GM23248 (cell line): Measurements from ENCODE around the gene IL2RA. TPM values are rescaled to one million over a fixed set of nuclear protein-coding genes. Genes with fewer than 3 reads are reported as not detected.

Source experiments
- DNase-seq: peaks from one replicate; pipeline ENCODE4 v3.0.0-alpha.2; 2015
- H2AFZ ChIP-seq: fragments of 200-600 bp; sonication (generic); 2 replicates; pipeline ENCODE4 v1.6.1; 2016; ENCODE audit warnings: antibody characterized with exemption
- H3F3A ChIP-seq: fragments of 200-600 bp; sonication (generic); 2 replicates; pipeline ENCODE4 v1.6.1; 2016; ENCODE audit warnings: mild to moderate bottlenecking, antibody characterized with exemption, mixed run types; ENCODE audit not compliant: insufficient read depth
- H3K27ac ChIP-seq: fragments of 200-600 bp; sonication (generic); 2 replicates; pipeline ENCODE4 v1.5.1; 2016; ENCODE audit warnings: mild to moderate bottlenecking
- H3K27me3 ChIP-seq: fragments of 200-600 bp; sonication (generic); replicated peaks from 2 replicates; pipeline ENCODE4 v1.6.1; 2016; ENCODE audit warnings: mild to moderate bottlenecking; ENCODE audit not compliant: insufficient read depth
- H3K36me3 ChIP-seq: fragments of 200-600 bp; sonication (generic); 2 replicates; pipeline ENCODE4 v1.6.1; 2016; ENCODE audit warnings: low read depth, mild to moderate bottlenecking
- H3K4me1 ChIP-seq: fragments of 200-600 bp; sonication (generic); 2 replicates; pipeline ENCODE4 v1.6.1; 2016; ENCODE audit warnings: mild to moderate bottlenecking; ENCODE audit not compliant: insufficient read depth
- H3K4me2 ChIP-seq: fragments of 200-600 bp; sonication (generic); one replicate; pipeline ENCODE4 v1.6.1; 2016; ENCODE audit warnings: mild to moderate bottlenecking; ENCODE audit not compliant: unreplicated experiment
- H3K4me3 ChIP-seq: fragments of 200-600 bp; sonication (generic); 2 replicates; pipeline ENCODE4 v1.5.1; 2016; ENCODE audit warnings: mild to moderate bottlenecking
- H3K79me2 ChIP-seq: fragments of 200-600 bp; sonication (generic); 2 replicates; pipeline ENCODE4 v1.6.1; 2016; ENCODE audit warnings: mild to moderate bottlenecking; ENCODE audit not compliant: insufficient read depth
- H3K9ac ChIP-seq: fragments of 200-600 bp; sonication (generic); 2 replicates; pipeline ENCODE4 v1.6.1; 2016; ENCODE audit warnings: mild to moderate bottlenecking
- H3K9me2 ChIP-seq: fragments of 200-600 bp; sonication (generic); 2 replicates; pipeline ENCODE4 v1.6.1; 2016; ENCODE audit warnings: mixed run types, mild to moderate bottlenecking, moderate library complexity; ENCODE audit not compliant: insufficient read depth
- H3K9me3 ChIP-seq: fragments of 200-600 bp; sonication (generic); one replicate; pipeline ENCODE4 v1.6.1; 2017; ENCODE audit warnings: low read depth
- H4K20me1 ChIP-seq: fragments of 200-600 bp; sonication (generic); 2 replicates; pipeline ENCODE4 v1.6.0; 2016; ENCODE audit not compliant: insufficient read depth
- EZH2 ChIP-seq: fragments of 200-600 bp; sonication (generic); IDR thresholded peaks from 2 replicates; pipeline ENCODE4 v1.6.1; 2018; ENCODE audit warnings: antibody characterized with exemption, mild to moderate bottlenecking; ENCODE audit not compliant: insufficient read depth, poor library complexity, severe bottlenecking
- EZH2phosphoT487 ChIP-seq: fragments of 200-600 bp; sonication (generic); IDR thresholded peaks from 2 replicates; pipeline ENCODE4 v1.6.1; 2018; ENCODE audit warnings: antibody characterized with exemption, moderate library complexity, mild to moderate bottlenecking, low read depth; ENCODE audit not compliant: insufficient read depth
- WGBS, 2 experiments: methylation state at CpG; one replicate each; pipeline ENCODE4 v1.1.6; 2015 to 2017; ENCODE audit warnings: low lambda C conversion rate in 2 of 2, low coverage in 1 of 2; ENCODE audit errors: missing lambda C conversion rate in 2 of 2; 5-methylcytosine and 5-hydroxymethylcytosine counted together
- in situ Hi-C: fragments of 300-500 bp; cut with MboI; formaldehyde crosslinking; loops from 2 replicates; pipeline ENCODE4 v1.15.0; 2020
- polyA plus RNA-seq: library from polyadenylated mRNA; unstranded; fragments of >200 nt; fragmentation: Nextera tagmentation; extraction: Ambion mirVana; gene quantifications from 2 replicates; pipeline ENCODE4 v1.2.1, GENCODE V29; 2016
- total RNA-seq: library from RNA; depleted of rRNA; stranded (reverse); fragments of >200 nt; shearing (Covaris generic); gene quantifications from 2 replicates; pipeline ENCODE4 v1.2.3, GENCODE V29; 2014

The IL2RA gene
- total and polyA plus RNA-seq, 2 experiments from 2014 or later, result not detected

GRCh38 chr10:6072215-6072934 is 10.2 kb upstream of the IL2RA start:
- H4K20me1 ChIP-seq, result no peaks in the 10 kb centered on the region
- TF ChIP-seq EZH2, result no peak
- no peak for TF ChIP-seq EZH2phosphoT487
- H3K79me2 ChIP-seq, result no peaks in the 10 kb centered on the region
- peaks cover 29% of the 10 kb centered on the region for H3K27me3 ChIP-seq
- H3K9ac ChIP-seq, result no peak overlapping the region
- no peak for DNase-seq
- no peaks in the 10 kb centered on the region for H3K36me3 ChIP-seq
- H3K27ac ChIP-seq, result no peak overlapping the region
- in situ Hi-C loops, result no loop called here
- H3K9me3 ChIP-seq, result no peaks in the 10 kb centered on the region
- peaks cover 9% of the 10 kb centered on the region for H3K4me1 ChIP-seq
- H3F3A ChIP-seq, result no peaks in the 10 kb centered on the region
- no peak overlapping the region for H2AFZ ChIP-seq
- no peak overlapping the region for H3K4me3 ChIP-seq
- 18 to 23% methylated on average over 13 of the region's 13 CpGs for WGBS, 2 experiments
- H3K4me2 ChIP-seq, result no peak overlapping the region
- H3K9me2 ChIP-seq, result no peaks in the 10 kb centered on the region

GRCh38 chr10:6071181-6072175 is 9.3 kb upstream of the IL2RA start:
- no peaks in the 10 kb centered on the region for H3K9me3 ChIP-seq
- no peak overlapping the region for H3K9ac ChIP-seq
- no peak overlapping the region for H2AFZ ChIP-seq
- TF ChIP-seq EZH2phosphoT487 (no peak), EZH2 (no peak)
- no peaks in the 10 kb centered on the region for H4K20me1 ChIP-seq
- no peak overlapping the region for H3K27ac ChIP-seq
- no peak for DNase-seq
- WGBS, 2 experiments, result 83% methylated on average over 10 of the region's 10 CpGs
- H3F3A ChIP-seq, result no peaks in the 10 kb centered on the region
- no peak overlapping the region for H3K4me2 ChIP-seq
- no peak overlapping the region for H3K4me3 ChIP-seq
- no peaks in the 10 kb centered on the region for H3K79me2 ChIP-seq
- H3K27me3 ChIP-seq, result peaks cover 22% of the 10 kb centered on the region; the same call in 1 of the 2 replicates
- peaks cover 9% of the 10 kb centered on the region for H3K4me1 ChIP-seq
- H3K9me2 ChIP-seq, result no peaks in the 10 kb centered on the region
- no peaks in the 10 kb centered on the region for H3K36me3 ChIP-seq
- in situ Hi-C loops, result no loop called here

- DNase-seq, result peak; percentile 23
- WGBS, 2 experiments, result 55 to 66% methylated on average over 5 of the region's 5 CpGs
- H3K27ac ChIP-seq, result no peak overlapping the region
- no peak overlapping the region for H3K9ac ChIP-seq
- no peaks in the 10 kb centered on the region for H3K36me3 ChIP-seq
- H3K79me2 ChIP-seq, result no peaks in the 10 kb centered on the region
- no peak overlapping the region for H3K4me3 ChIP-seq
- peaks cover 26% of the 10 kb centered on the region; the same call in 1 of the 2 replicates for H3K27me3 ChIP-seq
- no peak overlapping the region for H2AFZ ChIP-seq
- no peaks in the 10 kb centered on the region for H3K9me2 ChIP-seq
- H4K20me1 ChIP-seq, result no peaks in the 10 kb centered on the region
- H3K4me2 ChIP-seq, result no peak overlapping the region
- in situ Hi-C loops, result no loop called here
- no peak for TF ChIP-seq EZH2phosphoT487
- no peak for TF ChIP-seq EZH2
- H3K4me1 ChIP-seq, result peaks cover 9% of the 10 kb centered on the region
- no peaks in the 10 kb centered on the region for H3K9me3 ChIP-seq
- H3F3A ChIP-seq, result no peaks in the 10 kb centered on the region
Observed at GRCh38 chr10:6070660-6071059, 8.5 kb upstream of the IL2RA start.

GRCh38 chr10:6069081-6069931 is 7.1 kb upstream of the IL2RA start:
- in situ Hi-C loops, result no loop called here
- H3F3A ChIP-seq, result no peaks in the 10 kb centered on the region
- H2AFZ ChIP-seq, result no peak overlapping the region
- peaks cover 26% of the 10 kb centered on the region; the same call in 1 of the 2 replicates for H3K27me3 ChIP-seq
- H3K4me3 ChIP-seq, result no peak overlapping the region
- no peaks in the 10 kb centered on the region for H3K36me3 ChIP-seq
- H3K9me2 ChIP-seq, result no peaks in the 10 kb centered on the region
- H3K9ac ChIP-seq, result no peak overlapping the region
- no peak overlapping the region for H3K27ac ChIP-seq
- H3K4me2 ChIP-seq, result no peak overlapping the region
- WGBS, 2 experiments, result 58 to 61% methylated on average over 11 of the region's 11 CpGs
- no peaks in the 10 kb centered on the region for H4K20me1 ChIP-seq
- no peak for DNase-seq
- H3K79me2 ChIP-seq, result no peaks in the 10 kb centered on the region
- no peak for TF ChIP-seq EZH2phosphoT487
- no peak for TF ChIP-seq EZH2
- no peaks in the 10 kb centered on the region for H3K9me3 ChIP-seq
- H3K4me1 ChIP-seq, result peaks cover 1% of the 10 kb centered on the region; the same call in 1 of the 2 replicates
